B cell (primary cell): ENCODE measurements around the gene CD72. TPM values are rescaled to one million over a fixed set of nuclear protein-coding genes. Genes with fewer than 3 reads are reported as not detected.

Experiments
- ATAC-seq: fragments of 200-7000 bp; cut with Tn5 transposase; one replicate; pipeline ENCODE4 v1.10.0; 2021; ENCODE audit warnings: low read depth, mild to moderate bottlenecking, moderate number of reproducible peaks, moderate library complexity
- CTCF ChIA-PET: fragments of 350-600 bp; sonication (Branson Sonifier 250); formaldehyde crosslinking; loops from one replicate; lab custom pipeline; 2021; ENCODE audit warnings: antibody characterized with exemption, inconsistent platforms; lab: Charles Lee
- POLR2A ChIA-PET: fragments of 350-600 bp; sonication (Branson Sonifier 250); formaldehyde crosslinking; loops from one replicate; lab custom pipeline; 2021; ENCODE audit warnings: antibody characterized with exemption; lab: Charles Lee
- DNase-seq: peaks from one replicate; pipeline ENCODE4 v3.0.0; 2013
- H2AFZ ChIP-seq: 2 replicates; pipeline ENCODE4 v1.6.1; 2012; ENCODE audit warnings: mild to moderate bottlenecking, low read depth, low read length; ENCODE audit not compliant: insufficient read depth, poor library complexity, severe bottlenecking
- H3K27ac ChIP-seq, 2 donors: 1 replicate in 1 of 2; 2 replicates in 1 of 2; pipeline ENCODE4 v1.5.1; 2012 to 2013; ENCODE audit warnings: low read length in 2 of 2, mild to moderate bottlenecking in 2 of 2, moderate library complexity in 1 of 2
- H3K27me3 ChIP-seq, 4 experiments: fragments of 200-600 bp in 1 of 4; sonication (generic) in 1 of 4; replicated peaks in 1 of 4; 1 replicate in 2 of 4; 2 replicates in 2 of 4; pipeline versions ENCODE4 v1.6.1 to v1.7.0; 2013 to 2016; ENCODE audit warnings: low read length in 3 of 4, mild to moderate bottlenecking in 2 of 4, mixed read lengths in 1 of 4, moderate library complexity in 1 of 4; ENCODE audit not compliant: insufficient read depth in 4 of 4, control insufficient read depth in 3 of 4; ENCODE audit errors: control extremely low read depth in 1 of 4
- H3K36me3 ChIP-seq, 2 experiments: replicated peaks in 1 of 2; 1 replicate in 1 of 2; 2 replicates in 1 of 2; pipeline versions ENCODE4 v1.6.1 to v1.7.1; 2013; ENCODE audit warnings: low read length in 1 of 2; ENCODE audit not compliant: insufficient read depth in 2 of 2, control insufficient read depth in 1 of 2; ENCODE audit errors: control extremely low read depth in 1 of 2, extremely low read depth in 1 of 2
- H3K4me1 ChIP-seq, 2 donors: fragments of 200-600 bp in 1 of 2; sonication (generic) in 1 of 2; 1 replicate in 1 of 2; 2 replicates in 1 of 2; pipeline versions ENCODE4 v1.5.1 to v1.6.1; 2013 to 2017; ENCODE audit warnings: low read length in 2 of 2; ENCODE audit not compliant: control insufficient read depth in 2 of 2, insufficient read depth in 2 of 2
- H3K4me2 ChIP-seq: replicated peaks from 2 replicates; pipeline ENCODE3; 2012; ENCODE audit warnings: mild to moderate bottlenecking, low read depth, low read length; ENCODE audit not compliant: poor library complexity, severe bottlenecking
- H3K4me3 ChIP-seq, 5 experiments: fragments of 200-600 bp in 1 of 5; sonication (generic) in 1 of 5; 1 replicate in 3 of 5; 2 replicates in 2 of 5; pipeline versions ENCODE4 v1.5.1 to v1.7.0; 2011 to 2016; ENCODE audit warnings: low read length in 4 of 5, mild to moderate bottlenecking in 4 of 5, low read depth in 2 of 5, control low read depth in 1 of 5, moderate library complexity in 1 of 5; ENCODE audit not compliant: insufficient read depth in 1 of 5; ENCODE audit errors: control extremely low read depth in 1 of 5, extremely low read depth in 1 of 5
- H3K79me2 ChIP-seq: fragments of 200-600 bp; sonication (generic); one replicate; pipeline ENCODE4 v1.6.0; 2016; ENCODE audit warnings: low read length; ENCODE audit not compliant: control insufficient read depth, insufficient read depth
- H3K9ac ChIP-seq: fragments of 200-600 bp; sonication (generic); 2 replicates; pipeline ENCODE4 v1.6.1; 2017; ENCODE audit warnings: mild to moderate bottlenecking, low read length, moderate library complexity
- H3K9me3 ChIP-seq, 3 donors: one replicate each; pipeline versions ENCODE4 v1.6.1 to v1.7.1; 2013; ENCODE audit warnings: low read length in 2 of 3; ENCODE audit not compliant: control insufficient read depth in 2 of 3, insufficient read depth in 1 of 3; ENCODE audit errors: control extremely low read depth in 1 of 3
- H4K20me1 ChIP-seq: 2 replicates; pipeline ENCODE4 v1.6.0; 2012; ENCODE audit warnings: mild to moderate bottlenecking, low read length; ENCODE audit not compliant: insufficient read depth, control insufficient read depth, poor library complexity, severe bottlenecking
- H3K27ac Mint-ChIP-seq: one replicate; pipeline ENCODE4 v1.8.0; 2021; ENCODE audit warnings: mixed read lengths
- H3K27me3 Mint-ChIP-seq: one replicate; pipeline ENCODE4 v1.8.0; 2021; ENCODE audit warnings: mixed read lengths
- H3K4me1 Mint-ChIP-seq: one replicate; pipeline ENCODE4 v1.8.0; 2021; ENCODE audit warnings: mixed read lengths
- H3K4me3 Mint-ChIP-seq: one replicate; pipeline ENCODE4 v1.8.0; 2021; ENCODE audit warnings: mixed read lengths
- H3K9me3 Mint-ChIP-seq: one replicate; pipeline ENCODE4 v1.8.0; 2022; ENCODE audit warnings: mixed read lengths; ENCODE audit not compliant: insufficient read depth
- EZH2 ChIP-seq: IDR thresholded peaks from 2 replicates; pipeline ENCODE4 v1.6.1; 2012; ENCODE audit warnings: borderline replicate concordance, low read depth, mild to moderate bottlenecking, moderate library complexity, low read length; ENCODE audit not compliant: insufficient read depth, poor library complexity, severe bottlenecking
- WGBS: methylation state at CpG from one replicate; pipeline ENCODE4 v1.1.5; 2013; ENCODE audit warnings: missing lambda C conversion rate; ENCODE audit not compliant: insufficient coverage; 5-methylcytosine and 5-hydroxymethylcytosine counted together
- intact Hi-C: fragments of 100-400 bp; cut with micrococcal nuclease; formaldehyde crosslinking; loops from one replicate; pipeline ENCODE4 v1.10.0; 2022
- polyA plus RNA-seq: library from polyadenylated mRNA; depleted of rRNA; stranded (reverse); fragments of >200 nt; gene quantifications from 2 replicates; pipeline ENCODE4 v1.2.3, GENCODE V29; 2012
- total RNA-seq, 2 donors: library from RNA; stranded (reverse); fragments of 120-200 nt in 1 of 2; gene quantifications; 1 replicate in 1 of 2; 2 replicates in 1 of 2; pipeline versions ENCODE4 v1.2.3 to v1.2.4, GENCODE V29; 2013 to 2022
- TF ChIP-seq, protein P1 (sequence below): fragments of 200-600 bp; IDR thresholded peaks from one replicate; pipeline ENCODE4 v1.8.0; 2022; ENCODE audit warnings: antibody characterized with exemption, mild to moderate bottlenecking

CD72 gene
- total and polyA plus RNA-seq, 2 donors (not counting 1 experiment from before 2014, with no cell fraction given), result 94.6 to 436 TPM

DNA sequence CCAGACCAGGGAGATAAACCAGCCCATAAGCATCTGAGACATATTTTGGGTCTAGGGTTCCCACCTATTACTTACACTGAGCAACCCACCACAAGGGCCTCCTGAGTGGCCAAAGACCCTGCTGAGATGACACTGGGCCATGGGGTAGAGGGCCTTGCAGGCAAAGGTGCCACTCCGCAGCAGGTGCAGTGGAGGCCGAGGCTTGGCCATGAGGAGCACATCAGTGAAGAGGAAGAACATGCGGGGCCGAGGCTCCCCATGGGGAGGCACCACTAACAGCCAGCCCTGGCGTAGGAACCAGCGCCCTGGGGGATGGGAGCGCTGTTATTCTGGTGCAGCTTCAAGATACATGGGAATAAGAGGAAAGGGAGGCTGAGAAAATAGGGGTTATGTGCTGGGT is 44.2 kb upstream of the CD72 start:
- H3K27ac ChIP-seq, result peak overlapping the region; percentile 27 to 69
- H4K20me1 ChIP-seq, result no peaks in the 10 kb centered on the region
- H3K4me3 ChIP-seq, result no peak overlapping the region
- H3K79me2 ChIP-seq, result peaks cover 22% of the 10 kb centered on the region
- ATAC-seq, result no peak
- no peak for TF ChIP-seq EZH2
- TF ChIP-seq, protein P1, sequence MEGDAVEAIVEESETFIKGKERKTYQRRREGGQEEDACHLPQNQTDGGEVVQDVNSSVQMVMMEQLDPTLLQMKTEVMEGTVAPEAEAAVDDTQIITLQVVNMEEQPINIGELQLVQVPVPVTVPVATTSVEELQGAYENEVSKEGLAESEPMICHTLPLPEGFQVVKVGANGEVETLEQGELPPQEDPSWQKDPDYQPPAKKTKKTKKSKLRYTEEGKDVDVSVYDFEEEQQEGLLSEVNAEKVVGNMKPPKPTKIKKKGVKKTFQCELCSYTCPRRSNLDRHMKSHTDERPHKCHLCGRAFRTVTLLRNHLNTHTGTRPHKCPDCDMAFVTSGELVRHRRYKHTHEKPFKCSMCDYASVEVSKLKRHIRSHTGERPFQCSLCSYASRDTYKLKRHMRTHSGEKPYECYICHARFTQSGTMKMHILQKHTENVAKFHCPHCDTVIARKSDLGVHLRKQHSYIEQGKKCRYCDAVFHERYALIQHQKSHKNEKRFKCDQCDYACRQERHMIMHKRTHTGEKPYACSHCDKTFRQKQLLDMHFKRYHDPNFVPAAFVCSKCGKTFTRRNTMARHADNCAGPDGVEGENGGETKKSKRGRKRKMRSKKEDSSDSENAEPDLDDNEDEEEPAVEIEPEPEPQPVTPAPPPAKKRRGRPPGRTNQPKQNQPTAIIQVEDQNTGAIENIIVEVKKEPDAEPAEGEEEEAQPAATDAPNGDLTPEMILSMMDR, result no peak
- no peak overlapping the region for H3K9ac ChIP-seq
- peaks cover 48 to 75% of the 10 kb centered on the region in 2 donors for H3K4me1 ChIP-seq
- Mint-ChIP-seq H3K27me3 (no peaks in the 10 kb centered on the region), H3K4me3 (no peak overlapping the region), H3K4me1 (peaks cover 76% of the 10 kb centered on the region), H3K9me3 (no peaks in the 10 kb centered on the region), H3K27ac (peak overlapping the region; percentile 88)
- no peaks in the 10 kb centered on the region for H3K27me3 ChIP-seq
- peak overlapping the region; percentile 47 for H3K4me2 ChIP-seq
- H3K36me3 ChIP-seq, result peaks cover 0 to 14% of the 10 kb centered on the region in 2 experiments
- CTCF ChIA-PET, result interaction anchor here (1.3 to 15.0 kb wide), 7 partner anchors 11 to 220 kb away, joined by 3 to 268 read pairs (median 6); partner anchors contain the start of genes CA9, CD72 and SIT1
- peaks cover 0 to 3% (median 0%) of the 10 kb centered on the region in 3 donors for H3K9me3 ChIP-seq
- no peak for DNase-seq
- intact Hi-C loops, result no loop called here
- H2AFZ ChIP-seq, result no peak overlapping the region
- whole genome bisulfite sequencing, result 78% methylated on average over 7 of the region's 7 CpGs
- POLR2A ChIA-PET, result interaction anchor here (0.9 kb wide), 1 partner anchor 28 kb away, joined by 3 read pairs; no protein-coding TSS in a partner anchor

- 68% methylated on average over 3 of the region's 3 CpGs for WGBS
- intact Hi-C loops, result no loop called here
- Histone ChIP-seq H3K9ac (no peak overlapping the region), H3K9me3 (peaks cover 0 to 3% (median 0%) of the 10 kb centered on the region in 3 donors), H3K79me2 (peaks cover 22% of the 10 kb centered on the region), H3K36me3 (peaks cover 0 to 14% of the 10 kb centered on the region in 2 experiments), H4K20me1 (no peaks in the 10 kb centered on the region), H3K27me3 (no peaks in the 10 kb centered on the region), H3K4me3 (no peak overlapping the region), H3K4me2 (peak overlapping the region; percentile 47), H2AFZ (no peak overlapping the region), H3K4me1 (peaks cover 53 to 79% of the 10 kb centered on the region in 2 donors), H3K27ac (peak overlapping the region; percentile 19 to 69)
- peak overlapping the region; percentile 48 for H3K4me3 Mint-ChIP-seq
- DNase-seq, result no peak
- peak overlapping the region; percentile 88 for H3K27ac Mint-ChIP-seq
- H3K27me3 Mint-ChIP-seq, result no peaks in the 10 kb centered on the region
- no peaks in the 10 kb centered on the region for H3K9me3 Mint-ChIP-seq
- H3K4me1 Mint-ChIP-seq, result peaks cover 78% of the 10 kb centered on the region
- no peak for TF ChIP-seq EZH2
- TF ChIP-seq, protein P1, result no peak
- ATAC-seq, result no peak
- ChIA-PET CTCF (interaction anchor here (0.9 to 15.0 kb wide), 13 partner anchors 12 to 220 kb away, joined by 3 to 268 read pairs (median 5); partner anchors contain the start of genes CA9, CD72 and SIT1), POLR2A (interaction anchor here (2.0 kb wide), 1 partner anchor 26 kb away, joined by 8 read pairs; no protein-coding TSS in a partner anchor)
Observed at GRCh38 chr9:35661756-35662350, 43.6 kb upstream of the CD72 start.
